Activated T-cell treated with anti-CD3 and anti-CD28 coated beads, Interleukin-2, amount 50 U/mL, for 48 hours (primary cell): ENCODE measurements around the gene GUCY2C.

Experiments used
- DNase-seq, 2 experiments: peaks; one replicate each; pipeline ENCODE4 v3.0.0-alpha.2; 2020

Gene GUCY2C

DNA sequence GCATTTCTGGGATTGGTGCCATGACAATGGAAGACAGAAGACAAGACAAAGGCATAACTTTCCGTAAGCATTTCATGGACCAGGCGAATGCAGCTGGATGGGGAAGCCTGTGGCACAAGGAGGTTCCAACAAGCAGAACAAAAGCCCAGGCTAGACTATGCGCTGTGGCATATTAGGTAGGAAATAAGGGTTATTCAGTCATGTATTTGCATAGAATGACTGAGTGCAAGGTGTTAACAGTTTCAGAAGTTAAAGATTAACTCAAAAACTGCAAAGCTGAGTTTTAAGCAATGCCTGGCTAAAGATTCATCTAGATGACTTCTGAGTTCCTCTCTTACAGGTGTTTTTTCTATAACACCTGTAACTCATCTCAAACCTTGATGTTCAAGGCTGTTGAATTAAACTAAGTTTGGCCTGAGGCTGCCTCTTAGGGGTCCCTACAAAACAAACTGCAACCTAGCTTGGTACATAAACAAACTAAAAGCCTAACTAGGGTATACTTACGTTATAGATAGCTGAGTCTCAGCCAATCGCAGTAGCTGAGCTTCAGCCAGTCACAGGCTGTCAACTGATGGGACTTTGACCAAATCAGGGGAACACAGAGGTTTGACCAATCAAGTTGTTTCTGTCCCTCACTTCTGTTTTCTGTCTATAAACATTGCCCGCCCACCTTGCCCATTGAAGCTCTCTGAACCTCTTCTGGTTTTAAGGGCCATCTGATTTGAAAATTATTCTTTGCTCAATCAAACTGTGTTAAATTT, 76.5 kb downstream of the GUCY2C start:
- DNase-seq: no peak

- no peak for DNase-seq
Observed at GRCh38 chr12:14618983-14619382, 77.4 kb downstream of the GUCY2C start.

GRCh38 chr12:14614704-14615121, 81.7 kb downstream of the GUCY2C start:
- DNase-seq: no peak

- DNase-seq: no peak
Observed at GRCh38 chr12:14613718-14614117, 82.7 kb downstream of the GUCY2C start.

- no peak for DNase-seq
Observed at GRCh38 chr12:14612898-14613445, 83.4 kb downstream of the GUCY2C start.

DNA sequence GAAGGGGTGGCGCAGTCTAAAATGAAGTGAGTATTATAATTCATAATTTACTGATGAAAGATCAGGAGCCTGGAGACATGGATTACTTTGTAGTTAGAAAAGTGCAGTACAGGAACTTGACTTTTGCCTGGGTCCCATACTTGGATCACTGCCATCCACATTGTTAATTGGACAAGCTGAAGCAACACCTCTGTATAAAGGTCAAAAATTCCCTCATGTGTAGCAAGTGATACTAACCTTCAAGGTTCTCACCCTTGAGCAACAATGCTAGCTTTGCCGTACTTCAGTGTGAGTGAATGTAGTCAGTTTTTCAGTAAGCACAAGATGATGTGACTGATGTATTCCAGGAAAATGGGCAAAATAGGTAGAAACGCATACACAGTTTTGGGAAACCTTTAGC, 84.1 kb downstream of the GUCY2C start:
- DNase-seq: no peak

DNA sequence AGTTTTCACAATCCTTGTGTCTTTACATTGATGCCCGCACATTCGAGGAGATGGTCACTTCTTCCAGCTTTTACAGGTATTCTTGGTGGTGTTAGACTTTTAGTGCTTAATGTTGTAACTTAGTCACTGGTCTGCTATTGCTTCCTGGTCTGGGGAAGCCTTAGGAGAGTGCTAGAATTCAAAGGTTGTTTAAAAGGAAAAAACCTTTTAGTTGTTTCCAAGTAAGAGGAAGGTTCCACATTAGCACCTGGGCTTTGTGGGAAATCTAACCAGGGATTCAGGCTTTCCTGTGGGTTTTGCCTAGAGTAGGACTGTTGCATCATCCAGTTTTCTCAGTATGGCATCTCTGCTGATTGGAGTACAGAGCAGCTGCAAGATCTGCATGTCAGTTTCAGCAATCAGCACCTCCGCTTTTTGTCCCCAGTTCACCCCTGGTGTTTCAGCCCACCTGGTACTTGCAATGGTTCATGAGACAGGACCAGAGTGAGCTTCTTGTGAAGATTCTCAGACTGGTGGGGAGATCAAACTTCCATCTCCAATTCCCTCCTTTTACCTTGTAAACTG, 84.7 kb downstream of the GUCY2C start:
- no peak for DNase-seq

DNA sequence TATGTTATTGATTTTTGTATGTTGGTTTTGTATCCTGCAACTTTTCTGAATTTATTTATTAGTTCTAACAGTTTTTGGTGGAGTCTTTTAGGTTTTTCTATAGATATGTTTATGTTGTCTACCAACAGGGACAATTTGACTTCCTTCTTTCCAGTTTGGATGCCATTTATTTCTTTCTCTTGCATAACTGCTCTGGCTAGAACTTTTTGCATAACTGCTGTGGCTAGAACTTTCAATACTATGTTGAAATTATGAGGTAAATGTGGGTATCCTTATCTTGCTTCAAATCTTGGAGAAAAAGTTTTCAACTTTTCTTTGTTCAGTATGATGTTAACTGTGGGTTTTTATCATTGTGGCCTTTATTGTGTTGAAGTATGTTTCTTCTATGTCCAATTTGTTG, 88.8 kb downstream of the GUCY2C start:
- no peak for DNase-seq

DNA sequence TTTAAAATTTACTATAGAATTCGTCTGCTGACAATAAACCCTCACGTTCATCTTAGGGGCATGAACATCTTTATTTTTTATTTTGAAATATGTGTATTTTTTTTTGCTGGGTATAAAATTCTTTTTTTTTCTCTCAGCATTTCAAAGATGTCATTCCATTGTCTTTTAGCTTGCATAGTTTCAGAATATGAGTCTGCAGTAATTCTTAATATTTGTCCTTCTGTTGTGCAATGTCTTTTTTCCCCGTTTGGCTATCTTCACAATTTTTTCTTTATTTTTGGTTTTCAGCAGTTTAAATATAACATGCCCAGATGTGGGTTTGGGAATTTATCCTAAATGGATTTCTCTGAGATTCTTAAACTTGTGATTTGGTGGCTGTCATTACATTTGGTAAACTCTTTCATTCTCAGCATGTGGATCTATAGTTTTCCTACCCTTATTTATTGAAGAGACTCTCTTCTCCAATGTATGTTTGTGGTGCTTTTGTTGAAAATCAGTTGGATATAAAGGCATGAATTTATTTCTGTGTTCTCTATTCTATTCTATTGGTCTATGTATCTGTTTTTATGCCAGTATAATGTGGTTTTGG, 90.9 kb downstream of the GUCY2C start:
- DNase-seq: no peak

GRCh38 chr12:14601692-14602478, 94.5 kb downstream of the GUCY2C start:
- DNase-seq: no peak

GRCh38 chr12:14597480-14597879, 98.9 kb downstream of the GUCY2C start:
- DNase-seq: no peak

DNA sequence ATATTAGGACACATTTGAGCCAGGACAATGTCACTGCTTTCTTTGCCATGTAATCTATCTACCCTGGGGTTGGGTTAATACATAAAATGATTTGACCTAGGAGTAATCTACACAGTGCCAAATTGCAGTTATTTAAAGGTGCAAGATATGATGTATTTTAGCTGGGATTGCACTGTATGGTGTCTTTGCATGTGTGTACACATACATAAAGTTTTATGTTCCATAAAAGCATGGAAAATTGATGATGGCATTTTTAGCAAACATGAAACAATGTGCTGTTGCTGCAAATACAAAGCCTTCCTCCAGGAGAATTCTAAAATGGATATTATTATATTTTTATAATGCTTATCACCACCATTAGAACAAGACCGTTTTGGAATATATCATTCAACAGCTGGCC, 104.7 kb downstream of the GUCY2C start:
- DNase-seq: no peak

DNA sequence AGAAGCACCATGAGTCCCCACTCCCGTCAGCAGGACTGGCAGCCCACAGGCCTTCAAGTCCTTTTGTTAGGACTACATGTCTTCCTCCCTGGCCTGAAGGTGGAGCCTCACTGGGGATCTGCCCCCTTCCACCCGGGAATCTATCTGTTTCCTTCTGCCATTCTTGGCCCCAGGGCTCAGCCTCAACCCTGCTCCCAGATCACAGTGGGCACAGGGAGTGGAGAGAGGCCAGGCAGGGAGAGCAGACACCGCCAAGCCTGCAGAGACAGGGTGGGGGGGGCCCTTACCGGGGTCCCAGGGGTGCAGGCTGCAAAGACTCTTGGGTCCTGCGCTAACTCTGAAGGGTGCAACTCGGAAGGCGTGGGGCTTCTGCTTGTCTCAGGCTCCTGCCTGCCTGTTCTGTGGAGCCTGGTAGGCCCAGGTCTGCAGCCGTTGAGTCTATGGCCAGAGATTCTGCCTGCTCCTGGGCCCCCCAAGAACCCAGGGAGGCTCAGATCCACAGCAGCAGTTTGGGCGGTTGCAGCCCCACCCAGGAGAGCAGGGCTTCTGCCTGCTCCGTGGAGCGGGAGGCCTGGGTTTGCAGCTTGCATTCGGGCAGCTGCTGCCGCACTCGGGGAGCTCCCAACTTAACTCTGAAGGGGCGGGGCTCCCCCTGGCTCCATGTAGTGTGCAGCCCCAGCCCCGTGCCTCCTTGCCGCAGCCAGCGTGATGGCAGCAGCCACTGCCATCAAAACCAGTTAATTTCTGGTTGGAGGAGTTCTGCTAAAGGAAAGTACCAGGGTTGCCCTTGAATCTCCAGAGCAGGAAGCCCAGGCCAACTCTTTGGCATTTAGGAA, 107.0 kb downstream of the GUCY2C start:
- no peak for DNase-seq

GRCh38 chr12:14588571-14588970, 107.8 kb downstream of the GUCY2C start:
- no peak for DNase-seq

GRCh38 chr12:14578646-14579045, 117.8 kb downstream of the GUCY2C start:
- DNase-seq: no peak

GRCh38 chr12:14577344-14577743, 119.1 kb downstream of the GUCY2C start:
- DNase-seq: no peak

- no peak for DNase-seq
Observed at GRCh38 chr12:14576896-14577295, 119.5 kb downstream of the GUCY2C start.

GRCh38 chr12:14575585-14575984, 120.8 kb downstream of the GUCY2C start:
- no peak for DNase-seq

DNA sequence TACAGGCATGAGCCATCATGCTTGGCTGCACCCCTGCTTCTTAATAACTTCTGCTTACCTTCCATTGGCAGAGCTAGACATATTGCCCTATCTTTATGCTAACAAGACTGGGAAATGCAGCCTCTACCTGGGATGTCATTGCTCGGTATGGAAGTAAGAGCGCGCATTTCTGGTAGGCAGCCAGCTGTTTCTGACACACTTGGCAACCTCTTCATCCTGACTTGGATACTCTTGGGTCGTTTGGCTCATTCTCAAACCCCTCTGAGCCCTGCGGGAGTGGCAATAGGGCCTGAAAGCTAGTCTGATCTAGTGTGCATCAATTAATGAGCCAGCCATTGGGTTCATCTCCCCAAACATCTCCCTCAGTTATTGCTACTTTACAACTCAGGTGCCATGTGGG, 123.3 kb downstream of the GUCY2C start:
- DNase-seq: no peak

DNA sequence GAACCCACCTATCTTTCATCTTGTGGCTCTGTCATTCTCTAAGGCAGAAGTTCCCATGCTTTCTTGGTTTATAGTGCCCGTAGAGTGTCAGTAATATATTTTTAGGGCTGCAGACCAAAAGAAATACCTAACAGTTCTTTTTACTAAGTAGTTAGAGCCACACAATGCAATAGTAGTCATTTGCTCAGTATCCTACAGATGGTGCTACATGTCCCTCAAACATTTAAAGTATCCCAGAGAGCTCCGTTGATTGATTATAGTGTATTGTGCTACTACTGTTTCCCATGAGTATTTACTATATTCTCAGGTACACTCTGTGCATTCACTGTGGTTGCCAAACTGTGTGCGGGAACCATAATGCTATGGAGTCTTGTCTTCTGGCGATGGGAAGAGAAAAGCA, 124.0 kb downstream of the GUCY2C start:
- no peak for DNase-seq

- no peak for DNase-seq
Observed at GRCh38 chr12:14571779-14572178, 124.6 kb downstream of the GUCY2C start.

DNA sequence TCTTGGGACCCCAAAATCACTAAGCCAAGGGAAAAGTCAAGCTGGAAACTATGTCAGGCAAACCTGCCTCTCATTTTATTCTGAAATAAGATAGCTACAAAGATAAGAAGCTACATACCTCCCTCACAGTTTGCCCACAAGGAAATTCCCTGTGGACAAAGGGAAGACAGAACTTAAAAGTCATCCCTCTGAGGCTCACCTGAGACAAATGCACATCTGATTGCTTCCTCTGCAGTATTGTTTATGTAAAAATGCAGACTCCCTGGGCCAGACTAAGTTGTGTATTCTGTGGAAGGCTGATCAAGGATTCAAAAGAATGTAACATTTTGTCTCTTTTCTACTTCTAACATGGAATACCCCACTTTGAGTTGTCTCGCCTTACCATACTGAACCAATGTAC, 126.2 kb downstream of the GUCY2C start:
- DNase-seq: no peak
